GM12801 (cell line): ENCODE data around the gene RHEB.

Source experiments
- TF ChIP-seq, protein P1 (sequence below): IDR thresholded peaks from one replicate; pipeline ENCODE4 v1.5.1; 2011; ENCODE audit warnings: control low read depth; ENCODE audit not compliant: insufficient read length; ENCODE audit errors: extremely low read depth

The RHEB gene

DNA sequence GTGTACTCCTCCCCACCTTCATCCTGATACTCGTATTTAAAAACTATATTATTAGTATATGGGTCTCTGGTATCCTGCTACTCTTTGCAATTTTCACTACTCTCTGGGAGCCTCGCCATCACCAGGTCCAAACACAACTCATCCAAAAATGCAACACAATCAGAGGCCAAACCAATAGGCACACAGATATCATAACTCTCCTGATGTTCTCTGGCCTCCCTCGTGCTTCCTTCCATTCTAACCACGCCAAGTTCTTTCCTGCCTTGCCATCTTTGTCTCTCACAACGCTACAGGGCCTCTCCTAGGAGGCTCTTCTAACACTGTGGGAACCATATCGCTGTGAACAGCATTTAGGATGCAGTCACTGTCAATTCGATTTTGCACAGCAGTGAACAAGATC is 7.3 kb downstream of the RHEB start:
- TF ChIP-seq, protein P1, sequence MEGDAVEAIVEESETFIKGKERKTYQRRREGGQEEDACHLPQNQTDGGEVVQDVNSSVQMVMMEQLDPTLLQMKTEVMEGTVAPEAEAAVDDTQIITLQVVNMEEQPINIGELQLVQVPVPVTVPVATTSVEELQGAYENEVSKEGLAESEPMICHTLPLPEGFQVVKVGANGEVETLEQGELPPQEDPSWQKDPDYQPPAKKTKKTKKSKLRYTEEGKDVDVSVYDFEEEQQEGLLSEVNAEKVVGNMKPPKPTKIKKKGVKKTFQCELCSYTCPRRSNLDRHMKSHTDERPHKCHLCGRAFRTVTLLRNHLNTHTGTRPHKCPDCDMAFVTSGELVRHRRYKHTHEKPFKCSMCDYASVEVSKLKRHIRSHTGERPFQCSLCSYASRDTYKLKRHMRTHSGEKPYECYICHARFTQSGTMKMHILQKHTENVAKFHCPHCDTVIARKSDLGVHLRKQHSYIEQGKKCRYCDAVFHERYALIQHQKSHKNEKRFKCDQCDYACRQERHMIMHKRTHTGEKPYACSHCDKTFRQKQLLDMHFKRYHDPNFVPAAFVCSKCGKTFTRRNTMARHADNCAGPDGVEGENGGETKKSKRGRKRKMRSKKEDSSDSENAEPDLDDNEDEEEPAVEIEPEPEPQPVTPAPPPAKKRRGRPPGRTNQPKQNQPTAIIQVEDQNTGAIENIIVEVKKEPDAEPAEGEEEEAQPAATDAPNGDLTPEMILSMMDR, result no peak

DNA sequence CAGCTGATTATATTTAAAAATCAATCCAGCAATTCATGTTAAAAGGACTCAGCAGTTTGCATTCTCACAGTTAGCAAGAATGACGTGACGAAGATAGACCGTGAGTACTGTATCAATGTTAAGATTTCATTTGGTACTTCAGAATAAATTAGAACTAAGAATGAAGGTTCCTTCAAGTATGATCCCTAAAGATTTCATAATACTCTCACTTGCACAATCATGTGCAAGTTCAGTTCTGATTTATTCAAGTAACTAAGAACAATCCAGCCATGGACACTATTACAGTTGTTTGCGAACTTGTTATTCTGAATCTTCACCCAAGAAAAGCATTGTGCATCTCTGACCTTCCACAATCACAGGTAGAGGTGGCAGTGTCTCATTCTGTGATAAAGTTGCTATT is 7.7 kb downstream of the RHEB start:
- TF ChIP-seq, protein P1, result no peak

DNA sequence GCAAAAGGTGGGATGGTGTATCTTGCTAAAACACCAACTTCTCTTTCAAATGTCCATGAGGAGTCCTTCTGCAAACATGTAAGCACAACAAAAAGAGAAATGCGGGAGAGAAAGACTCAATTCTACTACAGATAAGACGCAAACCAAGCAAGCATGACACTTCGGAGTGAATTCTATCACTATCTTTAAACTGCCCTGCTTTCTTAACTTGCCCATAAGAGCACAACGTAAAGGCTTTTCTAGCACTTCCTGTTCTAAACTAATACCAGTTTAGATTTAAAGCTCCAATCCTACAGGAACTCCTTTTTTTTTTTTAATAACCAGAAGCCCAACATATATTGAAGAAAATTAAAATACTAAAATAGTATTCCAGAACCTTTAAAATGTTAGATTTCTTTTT is 8.4 kb downstream of the RHEB start:
- TF ChIP-seq, protein P1, result no peak

DNA sequence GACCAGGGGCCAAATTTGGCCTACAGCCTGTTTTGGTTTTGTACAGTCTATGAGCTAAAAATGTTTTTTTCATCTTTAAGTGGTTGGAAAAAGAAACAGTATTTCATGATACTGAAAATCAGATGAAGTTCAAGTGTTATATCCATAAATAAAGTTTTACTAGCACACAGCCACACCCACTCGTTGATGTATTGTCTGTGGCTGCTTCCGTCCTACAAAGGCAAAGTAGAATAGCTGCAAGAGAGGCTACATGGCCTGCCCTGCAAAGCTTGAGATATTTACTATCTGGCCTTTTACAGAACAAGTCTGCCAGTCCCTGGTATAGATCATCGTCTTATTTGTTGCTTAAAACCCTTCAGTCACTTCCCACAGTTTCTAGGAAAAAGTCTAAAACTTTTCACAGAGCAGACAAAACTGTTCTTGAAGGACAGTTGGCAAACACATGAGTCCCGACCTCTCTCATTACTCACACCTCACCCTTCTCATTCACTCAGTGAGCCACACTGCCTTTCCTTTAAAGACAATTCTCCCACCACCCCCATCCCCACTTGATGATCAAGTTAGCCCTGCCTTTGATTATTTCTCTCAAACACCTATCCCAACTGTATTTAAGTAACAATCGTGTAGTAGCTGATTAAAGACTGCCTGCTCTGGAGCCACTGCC is 9.9 kb downstream of the RHEB start:
- TF ChIP-seq, protein P1, result no peak

DNA sequence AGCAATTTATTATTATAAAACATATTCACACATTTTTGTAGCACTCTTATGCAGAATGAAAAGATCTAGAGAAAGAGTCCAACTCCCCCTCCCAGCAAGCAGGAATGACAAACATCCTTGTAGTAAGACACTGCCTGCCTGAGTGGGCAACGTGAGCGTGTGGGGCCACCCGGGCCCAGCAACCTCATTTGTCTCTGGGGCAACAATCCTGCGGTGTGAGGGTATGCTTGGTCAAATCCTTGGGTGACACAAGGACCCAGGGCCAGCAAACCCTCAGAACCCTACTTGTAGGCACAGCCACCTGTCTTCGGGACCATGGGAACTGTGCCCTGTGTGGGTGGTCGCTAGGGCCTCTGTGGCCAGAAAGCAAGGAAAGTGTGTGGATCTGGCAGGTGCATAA is 10.7 kb downstream of the RHEB start:
- TF ChIP-seq, protein P1, result no peak

DNA sequence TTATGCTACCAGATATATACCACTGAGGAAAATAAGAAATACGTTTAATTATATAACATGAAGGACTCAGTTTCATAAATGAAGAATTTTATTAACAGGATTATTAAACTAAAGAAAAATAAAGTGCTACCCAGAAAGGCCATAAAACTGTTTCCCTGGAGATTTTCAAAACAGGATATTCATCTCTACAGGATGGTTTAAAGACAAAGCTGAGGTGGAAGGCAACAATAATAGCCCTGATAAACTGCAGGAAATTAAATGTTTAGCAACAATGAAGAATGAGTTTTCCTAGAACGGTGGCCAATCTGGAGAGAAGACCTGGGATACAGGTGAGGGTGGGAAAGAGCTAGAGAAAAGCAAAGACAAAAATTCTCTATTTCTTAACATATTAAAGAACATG is 11.9 kb downstream of the RHEB start:
- TF ChIP-seq, protein P1, result no peak

DNA sequence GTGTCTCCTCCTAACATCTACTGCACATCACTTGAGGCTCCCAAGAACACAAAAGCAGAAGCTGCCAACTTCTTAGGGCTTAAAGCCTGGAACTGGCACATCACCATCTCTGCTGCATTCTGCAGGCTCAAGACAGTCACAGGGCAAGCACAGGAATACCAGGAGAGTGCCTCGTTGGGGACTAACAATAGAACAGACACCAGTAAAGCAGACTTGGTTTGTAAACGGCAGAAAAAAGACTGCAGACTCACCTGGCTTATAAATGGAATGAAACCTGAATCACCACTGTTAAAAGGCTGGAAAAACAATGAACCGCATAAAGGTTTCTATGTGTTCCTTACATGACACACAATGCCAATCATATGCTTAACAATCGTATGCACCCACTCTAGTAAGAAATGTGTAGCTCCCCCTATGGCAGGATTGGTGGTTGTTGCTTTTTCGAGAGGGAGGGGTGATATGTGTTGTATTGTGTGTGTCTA is 12.8 kb downstream of the RHEB start:
- TF ChIP-seq, protein P1, result no peak
